Thymus (tissue), 11 donors: ENCODE measurements around the gene MIAT. TPM values are rescaled to one million over a fixed set of nuclear protein-coding genes. Genes with fewer than 3 reads are reported as not detected.

ENCODE experiments used
- DNase-seq, 9 donors: peaks; one replicate each; pipeline ENCODE4 v3.0.0-alpha.2; 2013; ENCODE audit warnings: low spot score in 9 of 9, low read depth in 6 of 9, missing footprints in 1 of 9
- H3K27ac ChIP-seq, 2 donors: one replicate each; pipeline ENCODE4 v1.5.1; 2013; ENCODE audit warnings: control low read depth in 1 of 2, low read depth in 1 of 2, low read length in 1 of 2, mild to moderate bottlenecking in 1 of 2, moderate library complexity in 1 of 2
- H3K27me3 ChIP-seq, 2 donors: one replicate each; pipeline ENCODE4 v1.5.1; 2013; ENCODE audit warnings: low read length in 1 of 2; ENCODE audit not compliant: control insufficient read depth in 2 of 2, insufficient read depth in 1 of 2
- H3K36me3 ChIP-seq, 2 donors: one replicate each; pipeline ENCODE4 v1.5.1; 2013; ENCODE audit warnings: low read length in 1 of 2, mild to moderate bottlenecking in 1 of 2, moderate library complexity in 1 of 2; ENCODE audit not compliant: control insufficient read depth in 2 of 2, insufficient read depth in 2 of 2
- H3K4me1 ChIP-seq, 2 donors: one replicate each; pipeline ENCODE4 v1.5.1; 2013; ENCODE audit warnings: low read length in 2 of 2; ENCODE audit not compliant: control insufficient read depth in 2 of 2, insufficient read depth in 2 of 2
- H3K4me3 ChIP-seq, 2 donors: one replicate each; pipeline ENCODE4 v1.5.1; 2013; ENCODE audit warnings: low read length in 2 of 2, control low read depth in 1 of 2, mild to moderate bottlenecking in 1 of 2
- H3K9me3 ChIP-seq, 2 donors: one replicate each; pipeline ENCODE4 v1.5.1; 2013; ENCODE audit warnings: low read length in 1 of 2, mild to moderate bottlenecking in 1 of 2; ENCODE audit not compliant: control insufficient read depth in 2 of 2, insufficient read depth in 1 of 2
- WGBS: extraction: QIAGEN DNeasy Blood & Tissue Kit; methylation state at CpG from one replicate; pipeline ENCODE4 v1.1.7; 2013; 5-methylcytosine and 5-hydroxymethylcytosine counted together
- polyA plus RNA-seq: library from polyadenylated mRNA; stranded (reverse); fragments of 200-250 nt; gene quantifications from one replicate; pipeline ENCODE4 v1.2.3, GENCODE V29; 2013
- total RNA-seq: library from RNA; stranded (reverse); fragments of 120-200 nt; gene quantifications from one replicate; pipeline ENCODE4 v1.2.4, GENCODE V29; 2013
- donor health status: healthy.

Gene MIAT
- total and polyA plus RNA-seq, 2 donors, result 1.1 to 2.9 TPM

GRCh38 chr22:26660356-26660755 is 3.0 kb downstream of the MIAT start:
- Histone ChIP-seq H3K4me1 (peaks cover 24 to 27% of the 10 kb centered on the region in 2 donors), H3K27me3 (peaks cover 21 to 42% of the 10 kb centered on the region in 2 donors), H3K36me3 (no peaks in the 10 kb centered on the region), H3K4me3 (no peak overlapping the region), H3K27ac (no peak overlapping the region), H3K9me3 (peaks cover 0 to 7% of the 10 kb centered on the region in 2 donors)
- 94% methylated on average over 6 of the region's 6 CpGs for WGBS
- DNase-seq, result no peak

DNA sequence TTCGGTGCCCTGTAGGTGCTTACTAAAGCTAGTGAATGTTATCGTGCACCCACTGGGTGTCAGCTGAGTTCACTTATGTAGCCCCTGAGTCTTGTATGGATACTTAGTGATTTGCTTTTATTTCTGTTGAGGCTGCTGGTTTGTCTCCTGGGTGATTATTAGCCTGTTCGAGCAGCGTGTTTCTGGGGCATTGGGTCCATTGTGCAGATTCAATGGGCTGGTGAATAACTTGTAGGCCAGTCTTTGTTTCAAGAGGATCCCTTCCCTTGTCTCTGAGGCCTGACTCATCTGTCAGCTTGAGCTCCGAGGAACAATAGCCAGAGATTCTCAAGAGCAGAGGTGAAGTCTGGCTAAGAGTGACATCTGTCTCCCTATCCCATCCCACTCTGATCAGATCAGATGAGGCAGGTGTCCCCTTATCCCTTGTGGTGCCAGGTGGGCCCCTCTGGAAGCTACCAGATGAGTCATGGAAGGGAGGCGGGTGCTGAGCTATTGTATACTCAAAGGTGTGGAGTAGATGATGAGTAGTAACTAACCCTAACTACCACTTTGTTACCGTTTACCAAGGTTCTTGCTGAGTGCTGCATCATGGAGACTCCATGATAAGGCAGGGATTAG is 3.7 kb downstream of the MIAT start:
- no peak for DNase-seq
- H3K27me3 ChIP-seq, result peaks cover 20 to 35% of the 10 kb centered on the region in 2 donors
- H3K4me3 ChIP-seq, result no peak overlapping the region
- no peaks in the 10 kb centered on the region for H3K36me3 ChIP-seq
- peaks cover 0 to 7% of the 10 kb centered on the region in 2 donors for H3K9me3 ChIP-seq
- WGBS, result 96% methylated on average over 7 of the region's 7 CpGs
- no peak overlapping the region for H3K27ac ChIP-seq
- peaks cover 24 to 28% of the 10 kb centered on the region in 2 donors for H3K4me1 ChIP-seq

GRCh38 chr22:26662160-26662559 is 4.8 kb downstream of the MIAT start:
- Histone ChIP-seq H3K4me3 (no peak overlapping the region), H3K27me3 (peaks cover 13 to 24% of the 10 kb centered on the region in 2 donors), H3K9me3 (peaks cover 0 to 6% of the 10 kb centered on the region in 2 donors), H3K4me1 (peaks cover 22 to 25% of the 10 kb centered on the region in 2 donors), H3K36me3 (no peaks in the 10 kb centered on the region), H3K27ac (no peak overlapping the region)
- WGBS, result 96% methylated on average over 2 of the region's 2 CpGs
- DNase-seq, result no peak

- DNase-seq, result no peak
- no peak overlapping the region for H3K27ac ChIP-seq
- peaks cover 10 to 12% of the 10 kb centered on the region in 2 donors for H3K4me1 ChIP-seq
- no peak overlapping the region for H3K4me3 ChIP-seq
- H3K9me3 ChIP-seq, result no peaks in the 10 kb centered on the region
- H3K36me3 ChIP-seq, result no peaks in the 10 kb centered on the region
- 93% methylated on average over 9 of the region's 9 CpGs for WGBS
- peaks cover under 1 to 11% of the 10 kb centered on the region in 2 donors for H3K27me3 ChIP-seq
Measured at GRCh38 chr22:26663374-26663923, 6.1 kb downstream of the MIAT start.

- peaks cover 2% of the 10 kb centered on the region in 2 donors for H3K4me1 ChIP-seq
- DNase-seq, result no peak
Measured at GRCh38 chr22:26665813-26666231, 8.4 kb downstream of the MIAT start.

GRCh38 chr22:26667140-26667539 is 9.8 kb downstream of the MIAT start:
- peaks cover 5 to 15% of the 10 kb centered on the region in 2 donors for H3K4me1 ChIP-seq
- no peaks in the 10 kb centered on the region for H3K36me3 ChIP-seq
- DNase-seq, result no peak
- H3K27me3 ChIP-seq, result no peaks in the 10 kb centered on the region
- WGBS, result 92% methylated on average over 13 of the region's 13 CpGs
- H3K27ac ChIP-seq, result no peak overlapping the region
- no peaks in the 10 kb centered on the region for H3K9me3 ChIP-seq
- H3K4me3 ChIP-seq, result no peak overlapping the region

More at GRCh38 chr22:26665813-26666231, 8.4 kb downstream of the MIAT start:
- H3K27me3 ChIP-seq, result peaks cover 0 to 2% of the 10 kb centered on the region in 2 donors
- H3K36me3 ChIP-seq, result no peaks in the 10 kb centered on the region
- no peak overlapping the region for H3K27ac ChIP-seq
- WGBS, result 71% methylated on average over 4 of the region's 4 CpGs
- no peak overlapping the region for H3K4me3 ChIP-seq
- H3K9me3 ChIP-seq, result no peaks in the 10 kb centered on the region

DNA sequence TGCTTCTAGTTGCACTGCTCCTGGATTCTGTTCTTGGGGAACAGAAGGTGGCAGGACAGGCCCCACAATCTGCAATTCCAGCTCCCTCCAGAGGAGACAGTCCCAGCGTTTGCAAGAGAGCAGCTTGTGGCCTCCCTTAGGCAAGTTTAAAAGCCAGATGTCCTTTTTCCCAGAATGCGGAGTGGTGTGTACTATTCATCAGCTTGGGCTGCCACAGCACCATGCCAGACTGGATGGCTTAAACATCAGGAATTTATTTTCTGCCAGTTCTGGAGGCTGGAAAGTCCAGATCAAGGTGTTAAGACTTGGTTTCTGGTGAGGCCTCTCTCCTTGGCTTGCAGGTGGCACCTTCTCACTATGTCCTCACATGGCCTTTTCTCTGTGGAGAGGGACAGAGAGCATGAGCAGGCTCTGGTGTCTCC is 11.7 kb downstream of the MIAT start:
- Histone ChIP-seq H3K27me3 (no peaks in the 10 kb centered on the region), H3K27ac (no peak overlapping the region), H3K4me3 (no peak overlapping the region), H3K36me3 (no peaks in the 10 kb centered on the region), H3K9me3 (peaks cover 0 to 2% of the 10 kb centered on the region in 2 donors), H3K4me1 (peaks cover 16 to 30% of the 10 kb centered on the region in 2 donors)
- WGBS, result 76% methylated on average over 2 of the region's 2 CpGs
- no peak for DNase-seq

DNA sequence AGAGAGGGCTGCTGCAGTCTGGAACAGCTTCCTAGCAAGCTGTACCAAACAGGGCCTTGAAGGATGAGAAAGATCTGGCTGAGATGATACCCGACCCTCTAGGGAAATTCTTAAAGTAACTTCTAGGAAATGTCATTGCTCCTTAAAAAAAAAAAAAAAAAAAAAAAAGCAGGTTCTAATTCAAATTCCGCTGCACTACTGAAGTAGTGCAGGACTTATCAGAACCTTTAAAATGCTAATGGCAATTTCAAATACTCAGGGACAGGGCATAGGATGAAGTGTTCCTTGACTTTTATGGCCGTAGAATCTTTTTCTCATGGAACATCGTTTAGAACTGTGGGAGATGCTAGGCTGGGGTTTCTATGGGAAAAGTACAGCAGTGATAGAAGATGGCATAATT is 13.1 kb downstream of the MIAT start:
- Histone ChIP-seq H3K27me3 (no peaks in the 10 kb centered on the region), H3K36me3 (peaks cover 0 to 3% of the 10 kb centered on the region in 2 donors), H3K9me3 (peaks cover 0 to 2% of the 10 kb centered on the region in 2 donors), H3K4me3 (no peak overlapping the region), H3K27ac (no peak overlapping the region), H3K4me1 (peaks cover 19 to 40% of the 10 kb centered on the region in 2 donors)
- DNase-seq, result no peak
- WGBS, result 94% methylated on average over 4 of the region's 4 CpGs

DNA sequence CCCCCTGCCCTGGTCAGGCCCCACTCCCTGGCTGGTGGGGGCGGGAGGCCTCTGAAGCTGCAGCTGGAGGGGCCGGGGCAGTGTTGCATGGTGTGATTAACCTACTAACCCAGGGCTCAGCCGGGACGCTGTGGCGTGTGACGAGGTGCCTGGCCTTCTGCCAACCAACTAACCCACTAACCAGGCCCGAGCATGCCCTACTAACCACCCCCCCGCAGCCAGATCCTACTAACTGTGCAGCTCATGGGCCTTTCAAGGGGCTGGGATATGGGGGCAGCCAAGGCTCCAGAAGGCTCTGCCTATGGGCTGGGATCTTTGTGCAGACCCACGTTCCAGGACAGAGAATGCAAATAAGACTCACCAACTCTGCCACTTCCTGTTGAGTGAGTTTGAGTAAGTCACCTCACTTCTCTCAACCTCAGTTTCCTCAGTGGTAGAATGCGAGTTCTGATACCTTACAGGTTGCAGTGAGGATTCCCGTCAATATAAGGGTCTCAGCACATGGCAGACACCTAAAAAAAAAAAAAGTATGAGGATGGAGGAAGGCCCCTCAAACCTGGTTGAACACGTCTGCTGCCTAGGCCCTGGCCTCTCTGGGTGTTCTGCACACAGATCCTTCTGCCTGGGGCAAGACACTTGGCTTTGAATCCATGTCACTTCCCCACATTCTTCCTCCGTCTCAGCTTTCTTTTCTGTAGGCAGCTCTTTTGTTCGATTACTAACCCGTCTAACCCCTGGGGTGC is 14.1 kb downstream of the MIAT start:
- Histone ChIP-seq H3K36me3 (peaks cover 0 to 6% of the 10 kb centered on the region in 2 donors), H3K27ac (peak overlapping the region; percentile 99), H3K4me1 (peaks cover 19 to 38% of the 10 kb centered on the region in 2 donors), H3K27me3 (no peaks in the 10 kb centered on the region), H3K9me3 (peaks cover 0 to 2% of the 10 kb centered on the region in 2 donors), H3K4me3 (no peak overlapping the region)
- 83% methylated on average over 15 of the region's 15 CpGs for WGBS
- peak in 1 of 9 donors; percentile 63 for DNase-seq
